Measurements from ENCODE around the gene SLC16A2. TPM values are rescaled to one million over a fixed set of nuclear protein-coding genes. Genes with fewer than 3 reads are reported as not detected.
"Not testable (repeated sequence)": the region's sequence is repeated elsewhere in the genome, so short reads cannot be mapped to it uniquely, and the experiment has no call there.

SLC16A2 gene
- total RNA-seq, 4 donors from 2014 or later: 1.3 to 2.4 (median 2.1) TPM

DNA sequence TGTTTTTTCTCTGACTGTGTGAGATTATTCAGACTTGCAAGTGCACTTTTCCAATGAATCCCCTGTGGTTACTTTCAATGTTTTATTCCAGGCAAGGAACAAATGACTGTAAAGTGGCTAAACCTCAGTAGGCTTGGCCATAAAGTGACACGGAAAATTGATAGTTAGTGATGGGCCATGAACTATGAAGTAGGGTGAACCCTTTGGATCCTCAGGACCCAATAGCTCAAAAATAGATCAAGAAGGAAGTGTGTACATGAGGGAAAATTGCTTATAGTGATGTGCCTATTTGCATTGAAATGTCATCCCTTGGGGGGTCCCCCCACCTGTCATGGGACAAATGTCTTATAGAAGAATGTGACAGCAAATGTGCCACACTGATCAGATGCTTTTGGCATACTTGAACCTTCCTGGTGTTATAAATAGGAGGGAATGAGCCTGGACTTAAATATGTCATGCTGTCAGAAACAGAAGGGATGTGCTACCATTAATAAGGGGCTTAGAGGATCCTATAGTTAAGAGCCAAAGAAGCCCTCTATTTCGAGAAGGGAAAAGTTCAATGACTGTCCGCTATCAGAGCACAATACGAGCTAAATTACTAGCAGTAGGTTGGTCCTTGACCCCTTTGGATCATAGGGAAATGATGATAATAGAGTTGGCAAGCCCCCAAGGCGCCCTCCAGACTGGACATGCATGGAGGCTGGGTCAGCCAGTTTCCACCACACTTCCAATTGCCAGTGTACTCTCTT lies 30.3 kb downstream of the SLC16A2 start:
- intact Hi-C loops (cut with DNase I; ENCODE audit: low total_unique reads) (no loop called here), in situ Hi-C loops (cut with MboI; ENCODE audit: low sequenced_read_pairs in 4 of 4) (no loop called here)
- Histone ChIP-seq H3K36me3 (no peaks in the 10 kb centered on the region), H3K27ac (no peak overlapping the region), H3K4me3 (no peak overlapping the region), H3K27me3 (no peaks in the 10 kb centered on the region), H3K9me3 (no peaks in the 10 kb centered on the region), H3K4me1 (no peaks in the 10 kb centered on the region)
- DNase-seq: no peak
- no peak for ATAC-seq
- TF ChIP-seq, protein P1, sequence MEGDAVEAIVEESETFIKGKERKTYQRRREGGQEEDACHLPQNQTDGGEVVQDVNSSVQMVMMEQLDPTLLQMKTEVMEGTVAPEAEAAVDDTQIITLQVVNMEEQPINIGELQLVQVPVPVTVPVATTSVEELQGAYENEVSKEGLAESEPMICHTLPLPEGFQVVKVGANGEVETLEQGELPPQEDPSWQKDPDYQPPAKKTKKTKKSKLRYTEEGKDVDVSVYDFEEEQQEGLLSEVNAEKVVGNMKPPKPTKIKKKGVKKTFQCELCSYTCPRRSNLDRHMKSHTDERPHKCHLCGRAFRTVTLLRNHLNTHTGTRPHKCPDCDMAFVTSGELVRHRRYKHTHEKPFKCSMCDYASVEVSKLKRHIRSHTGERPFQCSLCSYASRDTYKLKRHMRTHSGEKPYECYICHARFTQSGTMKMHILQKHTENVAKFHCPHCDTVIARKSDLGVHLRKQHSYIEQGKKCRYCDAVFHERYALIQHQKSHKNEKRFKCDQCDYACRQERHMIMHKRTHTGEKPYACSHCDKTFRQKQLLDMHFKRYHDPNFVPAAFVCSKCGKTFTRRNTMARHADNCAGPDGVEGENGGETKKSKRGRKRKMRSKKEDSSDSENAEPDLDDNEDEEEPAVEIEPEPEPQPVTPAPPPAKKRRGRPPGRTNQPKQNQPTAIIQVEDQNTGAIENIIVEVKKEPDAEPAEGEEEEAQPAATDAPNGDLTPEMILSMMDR (IDR thresholded peaks at IDR 0.05 in 4 of 5, conservative IDR thresholded peaks at IDR 0.05 in 1 of 5): no peak
- no peak for TF ChIP-seq POLR2A (IDR thresholded peaks at IDR 0.05)

DNA sequence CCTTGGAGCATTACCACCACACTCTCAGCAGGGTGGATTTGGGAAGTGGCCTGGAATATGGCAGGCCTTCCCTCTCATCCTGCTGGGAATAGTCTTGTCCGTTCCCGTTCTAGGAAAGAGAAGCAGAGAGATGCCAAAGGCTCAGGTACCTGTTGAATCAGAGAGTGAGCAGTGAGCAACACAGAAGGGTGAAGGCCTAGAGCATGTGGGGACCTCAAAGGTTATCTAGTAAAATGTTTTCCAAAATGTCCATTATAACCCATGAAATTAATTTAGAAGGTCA lies 30.8 kb downstream of the SLC16A2 start:
- H3K4me3 ChIP-seq: no peak overlapping the region
- no peaks in the 10 kb centered on the region for H3K36me3 ChIP-seq

DNA sequence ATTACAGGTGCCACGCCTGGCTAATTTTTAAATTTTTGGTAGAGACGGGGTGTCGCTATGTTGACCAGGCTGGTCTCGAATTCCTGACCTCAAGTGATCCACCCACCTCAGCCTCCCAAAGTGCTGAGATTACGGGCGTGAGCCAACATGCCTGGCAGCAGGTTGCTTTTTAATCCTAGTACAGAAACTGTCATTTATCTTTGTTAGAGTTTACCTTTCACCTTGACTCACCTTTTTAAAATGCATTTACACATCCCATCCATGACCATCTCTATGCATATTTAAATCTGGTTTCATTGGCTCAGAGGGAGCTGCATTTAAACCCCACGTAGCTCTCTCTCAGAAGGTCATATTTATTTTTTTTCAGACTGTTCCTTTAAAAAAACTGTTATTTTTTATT lies 31.9 kb downstream of the SLC16A2 start:
- Histone ChIP-seq H3K4me3 (no peak overlapping the region), H3K9me3 (no peaks in the 10 kb centered on the region), H3K4me1 (no peaks in the 10 kb centered on the region), H3K36me3 (no peaks in the 10 kb centered on the region), H3K27me3 (no peaks in the 10 kb centered on the region), H3K27ac (no peak overlapping the region)
- intact Hi-C loops (cut with DNase I; ENCODE audit: low total_unique reads): no loop called here
- ATAC-seq: no peak
- DNase-seq: no peak
- TF ChIP-seq, protein P1 (IDR thresholded peaks at IDR 0.05 in 4 of 5, conservative IDR thresholded peaks at IDR 0.05 in 1 of 5): no peak
- TF ChIP-seq POLR2A (IDR thresholded peaks at IDR 0.05): no peak
- in situ Hi-C loops (cut with MboI; ENCODE audit: low sequenced_read_pairs in 4 of 4): no loop called here

More for the DNA sequence above, 30.8 kb downstream of the SLC16A2 start:
- Histone ChIP-seq H3K27me3 (no peaks in the 10 kb centered on the region), H3K4me1 (no peaks in the 10 kb centered on the region), H3K27ac (no peak overlapping the region), H3K9me3 (no peaks in the 10 kb centered on the region)
- intact Hi-C loops (cut with DNase I; ENCODE audit: low total_unique reads) (no loop called here), in situ Hi-C loops (cut with MboI; ENCODE audit: low sequenced_read_pairs in 4 of 4) (no loop called here)
- ATAC-seq (no peak), DNase-seq (no peak)
- TF ChIP-seq, protein P1 (IDR thresholded peaks at IDR 0.05 in 4 of 5, conservative IDR thresholded peaks at IDR 0.05 in 1 of 5): no peak
- TF ChIP-seq POLR2A (IDR thresholded peaks at IDR 0.05): no peak

DNA sequence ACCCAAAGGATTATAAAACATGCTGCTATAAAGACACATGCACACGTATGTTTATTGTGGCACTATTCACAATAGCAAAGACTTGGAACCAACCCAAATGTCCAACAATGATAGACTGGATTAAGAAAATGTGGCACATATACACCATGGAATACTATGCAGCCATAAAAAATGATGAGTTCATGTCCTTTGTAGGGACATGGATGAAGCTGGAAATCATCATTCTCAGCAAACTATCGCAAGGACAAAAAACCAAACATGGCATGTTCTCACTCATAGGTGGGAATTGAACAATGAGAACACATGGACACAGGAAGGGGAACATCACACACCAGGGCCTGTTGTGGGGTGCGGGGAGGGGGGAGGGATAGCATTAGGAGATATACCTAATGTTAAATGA lies 32.9 kb downstream of the SLC16A2 start:
- H3K27me3 ChIP-seq; H3K4me1 ChIP-seq; H3K4me3 ChIP-seq; H3K27ac ChIP-seq; H3K9me3 ChIP-seq; ATAC-seq; in situ Hi-C loops (cut with MboI; ENCODE audit: low sequenced_read_pairs in 4 of 4); DNase-seq; H3K36me3 ChIP-seq; intact Hi-C loops (cut with DNase I; ENCODE audit: low total_unique reads): not testable (repeated sequence)

DNA sequence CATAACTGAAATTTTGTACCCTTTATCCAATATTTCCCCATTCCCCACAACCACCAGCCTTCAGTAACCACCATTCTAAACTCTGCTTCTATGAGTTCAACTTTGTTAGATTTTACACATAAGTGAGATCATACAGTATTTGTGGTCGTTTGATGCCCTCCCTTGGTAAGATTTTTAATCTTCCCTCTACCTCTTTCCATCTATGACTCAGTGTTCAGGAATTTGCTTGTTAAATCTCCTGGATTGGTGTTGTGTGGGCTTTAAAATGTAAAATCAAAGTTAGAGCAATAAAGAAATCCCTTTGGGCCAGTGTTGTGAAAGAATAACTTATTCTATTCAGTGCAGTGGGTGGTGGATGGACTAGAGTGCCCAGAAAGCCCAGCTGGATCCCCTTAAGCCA lies 37.4 kb downstream of the SLC16A2 start:
- H3K4me3 ChIP-seq: no peak overlapping the region
- H3K4me1 ChIP-seq: no peaks in the 10 kb centered on the region
- no peak overlapping the region for H3K27ac ChIP-seq
- intact Hi-C loops (cut with DNase I; ENCODE audit: low total_unique reads) (no loop called here), in situ Hi-C loops (cut with MboI; ENCODE audit: low sequenced_read_pairs in 4 of 4) (no loop called here)
- TF ChIP-seq, protein P1 (IDR thresholded peaks at IDR 0.05 in 4 of 5, conservative IDR thresholded peaks at IDR 0.05 in 1 of 5): no peak
- TF ChIP-seq POLR2A (IDR thresholded peaks at IDR 0.05): no peak
- no peaks in the 10 kb centered on the region for H3K27me3 ChIP-seq
- no peak for ATAC-seq
- no peak for DNase-seq
- H3K9me3 ChIP-seq: no peaks in the 10 kb centered on the region
- H3K36me3 ChIP-seq: no peaks in the 10 kb centered on the region

Measured in gastrocnemius medialis (tissue), 4 donors.